GM12864 (cell line): ENCODE results near the gene SGCD.

Experiments
- DNase-seq: peaks from one replicate; pipeline ENCODE4 v3.0.0-alpha.2; 2011; ENCODE audit warnings: low read depth
- H3K4me3 ChIP-seq: 2 replicates; pipeline ENCODE4 v1.5.1; 2011; ENCODE audit warnings: mild to moderate bottlenecking, low read depth, low read length, control low read depth
- TF ChIP-seq, protein P1 (sequence below): IDR thresholded peaks from 2 replicates; pipeline ENCODE4 v1.5.1; 2011; ENCODE audit warnings: low read depth, mild to moderate bottlenecking, moderate library complexity, low read length, control low read depth, inconsistent platforms; ENCODE audit errors: missing control alignments

SGCD gene

DNA sequence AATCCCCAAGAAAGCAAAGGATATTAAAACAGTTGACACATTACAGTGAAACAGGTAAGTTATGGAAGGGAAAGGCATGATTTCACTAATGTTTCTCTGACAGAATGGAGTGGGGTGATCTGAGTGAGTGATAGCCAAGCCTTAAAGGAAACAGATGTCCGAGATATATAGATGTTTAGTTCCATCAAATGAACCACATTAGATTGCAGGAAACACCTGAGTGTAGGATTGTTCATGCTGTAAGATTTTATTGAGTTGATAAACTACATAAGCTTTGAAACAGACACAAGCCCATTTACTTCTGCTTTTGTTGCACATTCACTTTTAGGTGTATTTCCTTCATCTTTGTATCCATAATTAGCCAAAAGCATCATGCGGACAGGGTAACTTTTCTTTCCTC lies 356.0 kb downstream of the SGCD start:
- DNase-seq = no peak
- TF ChIP-seq, protein P1, sequence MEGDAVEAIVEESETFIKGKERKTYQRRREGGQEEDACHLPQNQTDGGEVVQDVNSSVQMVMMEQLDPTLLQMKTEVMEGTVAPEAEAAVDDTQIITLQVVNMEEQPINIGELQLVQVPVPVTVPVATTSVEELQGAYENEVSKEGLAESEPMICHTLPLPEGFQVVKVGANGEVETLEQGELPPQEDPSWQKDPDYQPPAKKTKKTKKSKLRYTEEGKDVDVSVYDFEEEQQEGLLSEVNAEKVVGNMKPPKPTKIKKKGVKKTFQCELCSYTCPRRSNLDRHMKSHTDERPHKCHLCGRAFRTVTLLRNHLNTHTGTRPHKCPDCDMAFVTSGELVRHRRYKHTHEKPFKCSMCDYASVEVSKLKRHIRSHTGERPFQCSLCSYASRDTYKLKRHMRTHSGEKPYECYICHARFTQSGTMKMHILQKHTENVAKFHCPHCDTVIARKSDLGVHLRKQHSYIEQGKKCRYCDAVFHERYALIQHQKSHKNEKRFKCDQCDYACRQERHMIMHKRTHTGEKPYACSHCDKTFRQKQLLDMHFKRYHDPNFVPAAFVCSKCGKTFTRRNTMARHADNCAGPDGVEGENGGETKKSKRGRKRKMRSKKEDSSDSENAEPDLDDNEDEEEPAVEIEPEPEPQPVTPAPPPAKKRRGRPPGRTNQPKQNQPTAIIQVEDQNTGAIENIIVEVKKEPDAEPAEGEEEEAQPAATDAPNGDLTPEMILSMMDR = no peak
- no peak overlapping the region for H3K4me3 ChIP-seq

DNA sequence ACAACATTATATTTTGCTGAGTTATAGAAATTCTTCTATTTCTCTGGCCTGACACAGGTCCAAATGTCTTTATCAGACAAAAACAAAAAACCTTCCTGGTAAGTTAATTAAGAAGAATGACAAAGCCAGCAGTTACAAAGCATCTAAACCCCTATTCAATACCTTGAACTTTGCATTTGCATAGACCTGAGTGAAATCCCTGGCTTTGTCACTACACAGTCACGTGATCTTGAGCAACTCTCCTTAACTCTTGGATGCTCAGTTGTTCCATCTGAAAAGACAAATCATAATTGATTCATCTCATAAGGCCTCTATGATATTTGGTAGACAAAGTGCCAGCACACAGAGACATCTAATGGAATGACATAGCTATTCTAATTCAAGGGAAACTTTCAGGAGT lies 356.5 kb downstream of the SGCD start:
- H3K4me3 ChIP-seq = no peak overlapping the region
- TF ChIP-seq, protein P1 = no peak
- DNase-seq = no peak

GRCh38 chr5:156684216-156684615 lies 357.3 kb downstream of the SGCD start:
- TF ChIP-seq, protein P1 = no peak
- no peak for DNase-seq
- no peak overlapping the region for H3K4me3 ChIP-seq

- DNase-seq = no peak
- TF ChIP-seq, protein P1 = no peak
- no peak overlapping the region for H3K4me3 ChIP-seq
Observed at GRCh38 chr5:156685481-156685880, 358.5 kb downstream of the SGCD start.

DNA sequence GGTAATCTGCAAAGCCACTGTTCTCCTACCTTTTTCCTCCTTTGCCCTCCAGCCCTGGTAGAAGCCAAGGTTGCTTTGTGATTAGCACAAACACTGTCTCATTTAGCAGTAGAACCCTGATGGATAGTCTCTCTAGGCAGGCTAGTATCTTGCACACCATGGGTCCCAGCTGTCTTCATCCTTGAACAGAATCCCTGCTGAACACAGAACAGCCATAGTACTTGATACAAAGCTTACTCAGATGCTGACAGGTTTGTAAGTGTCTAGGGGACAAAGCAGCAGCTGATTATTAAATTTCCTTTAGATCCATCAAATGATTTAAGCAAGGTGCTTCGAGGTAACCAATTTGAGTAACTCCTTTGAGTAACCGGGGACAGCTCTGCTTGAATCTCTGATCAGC lies 359.4 kb downstream of the SGCD start:
- TF ChIP-seq, protein P1 = no peak

GRCh38 chr5:156686796-156687195 lies 359.8 kb downstream of the SGCD start:
- H3K4me3 ChIP-seq = no peak overlapping the region
- TF ChIP-seq, protein P1 = no peak
- no peak for DNase-seq

More for the DNA sequence above, 359.4 kb downstream of the SGCD start:
- H3K4me3 ChIP-seq = no peak overlapping the region
- no peak for DNase-seq

GRCh38 chr5:156687514-156687913 lies 360.6 kb downstream of the SGCD start:
- DNase-seq = no peak
- TF ChIP-seq, protein P1 = no peak
- H3K4me3 ChIP-seq = no peak overlapping the region
